Mesendoderm (in vitro differentiated cells): ENCODE measurements around the gene C1D.

Experiments
- DNase-seq: peaks from one replicate; pipeline ENCODE4 v3.0.0; 2013
- H2AK5ac ChIP-seq: 2 replicates; pipeline ENCODE4 v1.6.1; 2013; ENCODE audit warnings: low read length, inconsistent platforms
- H2BK120ac ChIP-seq: 2 replicates; pipeline ENCODE4 v1.6.1; 2013; ENCODE audit warnings: low read depth, mild to moderate bottlenecking, low read length, moderate library complexity, mixed read lengths
- H2BK15ac ChIP-seq: replicated peaks from 2 replicates; pipeline ENCODE4 v1.6.1; 2013; ENCODE audit warnings: low read depth, mild to moderate bottlenecking, moderate library complexity
- H2BK5ac ChIP-seq: 2 replicates; pipeline ENCODE4 v1.6.1; 2013; ENCODE audit warnings: low read length, inconsistent platforms
- H3K18ac ChIP-seq: 2 replicates; pipeline ENCODE4 v1.6.1; 2013; ENCODE audit warnings: mild to moderate bottlenecking, low read length, mixed read lengths
- H3K23ac ChIP-seq: one replicate; pipeline ENCODE4 v1.6.1; 2013; ENCODE audit warnings: low read length
- H3K27ac ChIP-seq: 2 replicates; pipeline ENCODE4 v1.5.1; 2013; ENCODE audit warnings: low read depth, mild to moderate bottlenecking, inconsistent platforms, low read length, moderate library complexity
- H3K27me3 ChIP-seq: 2 replicates; pipeline ENCODE4 v1.6.1; 2013; ENCODE audit warnings: low read length, control low read depth, mild to moderate bottlenecking, inconsistent platforms; ENCODE audit not compliant: insufficient read depth, poor library complexity
- H3K36me3 ChIP-seq: 2 replicates; pipeline ENCODE4 v1.6.1; 2013; ENCODE audit warnings: low read length, inconsistent platforms; ENCODE audit not compliant: control insufficient read depth, insufficient read depth
- H3K4ac ChIP-seq: one replicate; pipeline ENCODE4 v1.6.1; 2013; ENCODE audit warnings: low read depth, mild to moderate bottlenecking, low read length, moderate library complexity
- H3K4me1 ChIP-seq: 2 replicates; pipeline ENCODE4 v1.6.1; 2013; ENCODE audit warnings: low read depth, low read length, inconsistent platforms; ENCODE audit not compliant: control insufficient read depth
- H3K4me2 ChIP-seq: 2 replicates; pipeline ENCODE4 v1.6.1; 2013; ENCODE audit warnings: low read length
- H3K4me3 ChIP-seq: 2 replicates; pipeline ENCODE4 v1.5.1; 2013; ENCODE audit warnings: mild to moderate bottlenecking, low read length
- H3K56ac ChIP-seq: one replicate; pipeline ENCODE4 v1.6.1; 2013; ENCODE audit warnings: low read length
- H3K79me1 ChIP-seq: 2 replicates; pipeline ENCODE4 v1.6.1; 2013; ENCODE audit warnings: low read length, inconsistent platforms
- H3K79me2 ChIP-seq: 2 replicates; pipeline ENCODE4 v1.6.1; 2013; ENCODE audit warnings: mild to moderate bottlenecking, low read length; ENCODE audit not compliant: control insufficient read depth, insufficient read depth
- H3K9ac ChIP-seq: 2 replicates; pipeline ENCODE4 v1.6.1; 2013; ENCODE audit warnings: low read length, inconsistent platforms
- H4K5ac ChIP-seq: one replicate; pipeline ENCODE4 v1.6.1; 2013; ENCODE audit warnings: low read length
- H4K8ac ChIP-seq: one replicate; pipeline ENCODE4 v1.6.1; 2013; ENCODE audit warnings: low read depth, mild to moderate bottlenecking, control low read depth, low read length, moderate library complexity
- WGBS: extraction: QIAGEN DNeasy Blood & Tissue Kit; methylation state at CpG from one replicate; pipeline ENCODE4 v1.1.7; 2013; ENCODE audit warnings: low lambda C conversion rate, missing lambda C conversion rate; ENCODE audit not compliant: insufficient coverage; ENCODE audit errors: extremely low coverage; 5-methylcytosine and 5-hydroxymethylcytosine counted together

C1D gene

DNA sequence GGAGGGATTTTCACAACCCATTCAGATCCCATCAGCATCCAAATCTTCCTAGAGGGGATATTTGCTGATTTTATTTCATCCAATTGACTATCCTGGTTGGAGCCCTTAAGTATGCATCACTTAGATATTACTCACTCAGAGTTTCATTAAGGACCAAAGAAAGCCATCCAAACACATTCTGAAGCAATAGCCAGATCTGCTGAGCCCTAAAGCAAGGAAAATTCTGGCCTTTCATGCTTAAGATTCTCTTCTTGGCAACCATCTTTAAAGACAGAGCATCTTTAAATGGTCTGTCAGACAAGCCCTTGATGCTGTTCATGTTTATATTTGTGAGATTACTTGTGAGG is 40.9 kb upstream of the C1D start:
- Histone ChIP-seq H3K79me2 (no peaks in the 10 kb centered on the region), H3K36me3 (no peaks in the 10 kb centered on the region), H2AK5ac (no peak overlapping the region), H2BK15ac (no peak overlapping the region), H3K4me1 (no peaks in the 10 kb centered on the region), H4K5ac (no peak overlapping the region), H3K27ac (no peak overlapping the region), H3K4me2 (no peak overlapping the region), H3K23ac (no peak overlapping the region), H4K8ac (no peak overlapping the region), H3K9ac (no peak overlapping the region), H2BK120ac (no peak overlapping the region), H3K4ac (no peak overlapping the region), H3K18ac (no peak overlapping the region), H2BK5ac (no peak overlapping the region), H3K56ac (no peak overlapping the region), H3K4me3 (no peak overlapping the region), H3K27me3 (no peaks in the 10 kb centered on the region), H3K79me1 (no peaks in the 10 kb centered on the region)
- DNase-seq = no peak

DNA sequence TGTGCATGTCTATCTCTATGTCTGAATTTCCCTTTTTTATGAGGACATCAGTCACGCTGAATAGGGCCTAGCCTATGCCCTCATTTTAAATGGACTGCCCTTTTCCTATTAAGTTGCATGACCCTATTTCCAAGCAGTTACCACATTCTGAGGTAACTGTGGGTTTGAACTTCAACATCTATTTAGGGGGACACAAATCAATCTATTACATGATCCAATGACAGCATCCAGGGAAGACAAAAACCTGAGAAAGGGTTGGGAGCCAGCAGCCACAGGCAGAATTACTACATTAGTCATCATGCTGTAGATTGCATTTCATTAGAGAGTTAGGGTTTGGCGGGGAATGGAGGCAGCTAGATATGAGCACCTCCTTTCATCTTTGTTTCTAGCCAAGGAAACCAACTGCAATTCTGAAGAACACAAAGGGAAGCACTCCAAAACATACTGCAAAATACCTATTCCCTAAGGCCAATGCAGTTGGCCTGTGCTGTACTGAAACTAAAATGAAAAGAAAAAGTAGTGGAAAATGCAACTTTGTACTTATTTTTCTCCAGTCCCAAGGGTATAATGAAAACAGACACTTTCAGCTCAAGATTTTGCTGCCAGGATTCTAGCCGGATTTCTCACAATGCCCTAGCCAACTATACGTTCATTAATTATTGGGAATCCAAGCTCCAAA is 40.4 kb upstream of the C1D start:
- no peaks in the 10 kb centered on the region for H3K27me3 ChIP-seq

DNA sequence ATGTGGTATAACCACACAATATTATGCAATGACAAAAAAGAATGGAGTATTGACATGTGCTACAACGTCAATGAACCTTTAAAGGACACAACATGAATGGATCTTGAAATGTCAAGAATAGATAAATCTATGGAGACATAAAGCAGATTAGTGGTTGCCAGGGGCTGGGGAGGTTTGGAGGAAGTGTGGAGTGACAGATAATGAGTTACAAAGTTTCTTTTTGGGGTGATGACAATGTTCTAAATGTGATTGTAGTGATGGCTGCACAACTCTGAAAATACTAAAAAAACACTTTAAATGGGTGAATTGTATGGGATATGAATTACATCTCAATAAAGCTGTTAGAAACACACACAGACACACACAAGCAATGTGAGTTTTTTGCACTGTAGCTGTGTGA is 37.4 kb upstream of the C1D start:
- no peaks in the 10 kb centered on the region for H3K36me3 ChIP-seq
- H3K4me3 ChIP-seq = no peak overlapping the region
- no peaks in the 10 kb centered on the region for H3K27me3 ChIP-seq
- no peaks in the 10 kb centered on the region for H3K79me2 ChIP-seq
- no CpG with 5 or more reads among the region's 1 CpG for WGBS
- no peak overlapping the region for H3K56ac ChIP-seq
- H3K9ac ChIP-seq = no peak overlapping the region
- no peak overlapping the region for H2BK15ac ChIP-seq
- H3K23ac ChIP-seq = no peak overlapping the region
- no peak overlapping the region for H2BK120ac ChIP-seq
- H2BK5ac ChIP-seq = no peak overlapping the region
- H3K4me2 ChIP-seq = no peak overlapping the region
- H3K27ac ChIP-seq = no peak overlapping the region
- H2AK5ac ChIP-seq = no peak overlapping the region
- no peaks in the 10 kb centered on the region for H3K79me1 ChIP-seq
- no peak overlapping the region for H3K18ac ChIP-seq
- H4K5ac ChIP-seq = no peak overlapping the region
- no peak for DNase-seq
- H4K8ac ChIP-seq = no peak overlapping the region
- no peak overlapping the region for H3K4ac ChIP-seq
- H3K4me1 ChIP-seq = no peaks in the 10 kb centered on the region

More for the DNA sequence above, 40.4 kb upstream of the C1D start:
- Histone ChIP-seq H3K18ac (no peak overlapping the region), H3K36me3 (no peaks in the 10 kb centered on the region), H2BK5ac (no peak overlapping the region), H2AK5ac (no peak overlapping the region), H4K5ac (no peak overlapping the region), H3K4ac (no peak overlapping the region), H3K27ac (no peak overlapping the region), H3K79me1 (no peaks in the 10 kb centered on the region), H3K4me1 (no peaks in the 10 kb centered on the region), H3K4me3 (no peak overlapping the region), H4K8ac (no peak overlapping the region), H2BK15ac (no peak overlapping the region), H3K23ac (no peak overlapping the region), H3K56ac (no peak overlapping the region), H3K4me2 (no peak overlapping the region), H2BK120ac (no peak overlapping the region), H3K79me2 (no peaks in the 10 kb centered on the region), H3K9ac (no peak overlapping the region)
- no peak for DNase-seq
- WGBS = no CpG with 5 or more reads among the region's 4 CpGs

DNA sequence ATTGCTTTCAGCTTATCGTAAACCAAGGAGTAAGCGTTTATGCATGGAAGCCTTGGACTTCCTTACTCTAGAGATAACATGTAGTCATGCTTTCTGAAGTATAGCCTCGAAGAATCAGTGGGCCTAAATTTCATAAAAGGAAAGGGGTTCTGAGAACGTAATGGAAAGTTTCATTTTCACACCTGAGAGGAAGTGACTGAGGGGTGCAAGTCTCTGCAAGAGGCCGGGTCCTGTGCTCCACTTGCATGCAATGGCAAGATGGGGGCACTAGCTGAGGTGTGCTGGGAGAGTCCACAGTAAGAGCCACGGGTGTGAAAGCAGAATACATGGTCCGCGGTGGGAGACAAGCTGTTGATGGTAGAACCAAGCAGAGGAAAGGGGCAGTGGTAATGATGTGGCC is 36.5 kb upstream of the C1D start:
- Histone ChIP-seq H3K27me3 (no peaks in the 10 kb centered on the region), H2BK15ac (no peak overlapping the region), H3K9ac (no peak overlapping the region), H3K18ac (no peak overlapping the region), H3K79me2 (no peaks in the 10 kb centered on the region), H3K4me2 (no peak overlapping the region), H2AK5ac (no peak overlapping the region), H3K23ac (no peak overlapping the region), H2BK5ac (no peak overlapping the region), H3K36me3 (no peaks in the 10 kb centered on the region), H3K27ac (no peak overlapping the region), H3K56ac (no peak overlapping the region), H3K4me3 (no peak overlapping the region), H3K4me1 (no peaks in the 10 kb centered on the region), H3K4ac (no peak overlapping the region), H2BK120ac (no peak overlapping the region), H4K5ac (no peak overlapping the region), H4K8ac (no peak overlapping the region), H3K79me1 (no peaks in the 10 kb centered on the region)
- no CpG with 5 or more reads among the region's 8 CpGs for WGBS
- DNase-seq = no peak

DNA sequence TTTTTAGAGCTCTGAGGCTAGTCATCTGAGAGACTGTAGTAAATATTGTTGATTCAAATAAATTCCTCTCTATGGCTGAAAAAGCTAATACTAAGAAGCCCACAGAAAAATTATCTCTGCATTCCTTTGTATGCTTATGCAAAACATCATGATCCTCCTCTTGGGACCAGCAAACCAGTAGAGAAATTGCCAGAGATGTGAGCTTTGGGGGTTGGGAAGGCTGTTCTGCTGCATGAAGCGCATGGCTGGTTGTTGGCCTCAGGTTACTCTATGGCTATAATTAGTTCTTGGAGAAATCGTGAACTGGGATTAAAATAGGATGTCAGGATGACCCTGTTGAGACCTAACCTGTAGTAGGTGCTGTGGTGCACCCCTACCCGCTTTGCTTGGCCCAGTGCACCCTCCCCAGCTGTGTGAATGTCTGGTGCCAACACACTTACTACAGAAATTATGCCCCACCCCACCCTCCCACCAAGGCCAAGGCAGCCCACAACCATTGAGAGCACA is 35.5 kb upstream of the C1D start:
- Histone ChIP-seq H3K56ac (no peak overlapping the region), H4K8ac (no peak overlapping the region), H2BK120ac (no peak overlapping the region), H3K4me2 (no peak overlapping the region), H3K36me3 (no peaks in the 10 kb centered on the region), H3K9ac (no peak overlapping the region), H3K23ac (no peak overlapping the region), H4K5ac (no peak overlapping the region), H3K4me3 (no peak overlapping the region), H3K4me1 (no peaks in the 10 kb centered on the region), H3K27me3 (no peaks in the 10 kb centered on the region), H3K4ac (no peak overlapping the region), H2BK15ac (no peak overlapping the region), H3K18ac (no peak overlapping the region), H3K79me1 (no peaks in the 10 kb centered on the region), H3K27ac (no peak overlapping the region), H3K79me2 (no peaks in the 10 kb centered on the region), H2BK5ac (no peak overlapping the region), H2AK5ac (no peak overlapping the region)
- DNase-seq = no peak
- no CpG with 5 or more reads among the region's 3 CpGs for WGBS

DNA sequence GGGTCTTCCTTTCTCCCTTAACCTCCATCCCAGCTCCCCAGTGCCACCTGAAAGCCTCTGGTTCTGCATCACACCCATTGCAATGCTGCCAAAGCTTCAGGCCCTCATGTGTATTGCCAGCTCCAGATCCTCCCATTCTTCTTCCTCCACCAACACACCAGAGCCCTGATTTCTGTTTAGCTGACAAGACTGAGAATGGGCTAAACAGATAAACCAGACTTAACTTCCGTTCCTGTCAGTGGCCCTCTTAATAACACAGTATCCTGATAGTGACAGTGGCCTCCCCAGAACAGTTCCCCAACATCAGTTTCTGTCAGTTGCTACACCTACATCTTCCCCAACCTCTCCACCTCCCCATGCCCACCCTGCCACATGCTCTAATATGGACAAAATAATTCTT is 31.3 kb upstream of the C1D start:
- no peak overlapping the region for H2BK5ac ChIP-seq
- H3K56ac ChIP-seq = no peak overlapping the region
- H2BK120ac ChIP-seq = no peak overlapping the region
- H3K4me3 ChIP-seq = no peak overlapping the region
- H4K5ac ChIP-seq = no peak overlapping the region
- no peak overlapping the region for H2BK15ac ChIP-seq
- H3K9ac ChIP-seq = no peak overlapping the region
- H3K27ac ChIP-seq = no peak overlapping the region
- no peaks in the 10 kb centered on the region for H3K79me1 ChIP-seq
- H3K4me1 ChIP-seq = no peaks in the 10 kb centered on the region
- H3K18ac ChIP-seq = no peak overlapping the region
- no peak overlapping the region for H3K23ac ChIP-seq
- no peak overlapping the region for H3K4me2 ChIP-seq
- no peak overlapping the region for H3K4ac ChIP-seq
- H4K8ac ChIP-seq = no peak overlapping the region
- no peaks in the 10 kb centered on the region for H3K27me3 ChIP-seq
- no peaks in the 10 kb centered on the region for H3K79me2 ChIP-seq
- no CpG with 5 or more reads among the region's 1 CpG for WGBS
- no peak for DNase-seq
- H3K36me3 ChIP-seq = no peaks in the 10 kb centered on the region
- H2AK5ac ChIP-seq = no peak overlapping the region
